Karpas-422 (cell line): ENCODE results near the gene HOXB3. TPM values are rescaled to one million over a fixed set of nuclear protein-coding genes. Genes with fewer than 3 reads are reported as not detected.

Experiments
- DNase-seq: peaks from one replicate; pipeline ENCODE4 v3.0.0-alpha.2; 2015
- H2AFZ ChIP-seq: fragments of 200-600 bp; sonication (generic); 2 replicates; pipeline ENCODE4 v1.6.1; 2014; ENCODE audit warnings: antibody characterized with exemption, low read length, mixed read lengths
- H3K27ac ChIP-seq: fragments of 200-600 bp; sonication (generic); 2 replicates; pipeline ENCODE4 v1.5.1; 2014; ENCODE audit warnings: mild to moderate bottlenecking, low read length, moderate library complexity
- H3K27me3 ChIP-seq: fragments of 200-600 bp; sonication (generic); 2 replicates; pipeline ENCODE4 v1.6.1; 2014; ENCODE audit warnings: low read length, mixed read lengths
- H3K36me3 ChIP-seq: fragments of 200-600 bp; sonication (generic); 2 replicates; pipeline ENCODE4 v1.6.1; 2014; ENCODE audit warnings: low read length, mixed read lengths; ENCODE audit not compliant: insufficient read depth
- H3K4me1 ChIP-seq: fragments of 200-600 bp; sonication (generic); 2 replicates; pipeline ENCODE4 v1.6.1; 2014; ENCODE audit warnings: mild to moderate bottlenecking, low read length, mixed read lengths
- H3K4me2 ChIP-seq: fragments of 200-600 bp; sonication (generic); 2 replicates; pipeline ENCODE4 v1.6.1; 2014; ENCODE audit warnings: low read length, low read depth, mild to moderate bottlenecking; ENCODE audit not compliant: poor library complexity, severe bottlenecking
- H3K4me3 ChIP-seq: fragments of 200-600 bp; sonication (generic); 2 replicates; pipeline ENCODE4 v1.5.1; 2014; ENCODE audit warnings: mild to moderate bottlenecking, antibody characterized with exemption, low read length, mixed read lengths
- H3K79me2 ChIP-seq: fragments of 200-600 bp; sonication (generic); 2 replicates; pipeline ENCODE4 v1.6.1; 2014; ENCODE audit warnings: mild to moderate bottlenecking, low read length, mixed read lengths
- H3K9ac ChIP-seq: fragments of 200-600 bp; sonication (generic); 2 replicates; pipeline ENCODE4 v1.6.0; 2014; ENCODE audit warnings: low read length
- H3K9me2 ChIP-seq: fragments of 200-600 bp; sonication (generic), shearing (Covaris generic); replicated peaks from 2 replicates; pipeline ENCODE4 v1.6.0; 2014; ENCODE audit warnings: mild to moderate bottlenecking, low read length, moderate library complexity; ENCODE audit not compliant: insufficient read depth
- H3K9me3 ChIP-seq: fragments of 300-700, 200-600 bp; sonication (generic); 2 replicates; pipeline ENCODE4 v1.6.1; 2014; ENCODE audit warnings: low read length, mixed read lengths
- H4K20me1 ChIP-seq: fragments of 200-600 bp; sonication (generic); 2 replicates; pipeline ENCODE4 v1.6.1; 2014; ENCODE audit warnings: mild to moderate bottlenecking, antibody characterized with exemption, low read length, low read depth; ENCODE audit not compliant: insufficient read depth
- total RNA-seq: library from RNA; depleted of rRNA; stranded (reverse); fragments of >200 nt; shearing (Covaris generic); gene quantifications from 2 replicates; pipeline ENCODE4 v1.2.3, GENCODE V29; 2014; ENCODE audit warnings: low replicate concordance

The HOXB3 gene
- total RNA-seq, 1 experiment from 2014 or later: 0.97 TPM

DNA sequence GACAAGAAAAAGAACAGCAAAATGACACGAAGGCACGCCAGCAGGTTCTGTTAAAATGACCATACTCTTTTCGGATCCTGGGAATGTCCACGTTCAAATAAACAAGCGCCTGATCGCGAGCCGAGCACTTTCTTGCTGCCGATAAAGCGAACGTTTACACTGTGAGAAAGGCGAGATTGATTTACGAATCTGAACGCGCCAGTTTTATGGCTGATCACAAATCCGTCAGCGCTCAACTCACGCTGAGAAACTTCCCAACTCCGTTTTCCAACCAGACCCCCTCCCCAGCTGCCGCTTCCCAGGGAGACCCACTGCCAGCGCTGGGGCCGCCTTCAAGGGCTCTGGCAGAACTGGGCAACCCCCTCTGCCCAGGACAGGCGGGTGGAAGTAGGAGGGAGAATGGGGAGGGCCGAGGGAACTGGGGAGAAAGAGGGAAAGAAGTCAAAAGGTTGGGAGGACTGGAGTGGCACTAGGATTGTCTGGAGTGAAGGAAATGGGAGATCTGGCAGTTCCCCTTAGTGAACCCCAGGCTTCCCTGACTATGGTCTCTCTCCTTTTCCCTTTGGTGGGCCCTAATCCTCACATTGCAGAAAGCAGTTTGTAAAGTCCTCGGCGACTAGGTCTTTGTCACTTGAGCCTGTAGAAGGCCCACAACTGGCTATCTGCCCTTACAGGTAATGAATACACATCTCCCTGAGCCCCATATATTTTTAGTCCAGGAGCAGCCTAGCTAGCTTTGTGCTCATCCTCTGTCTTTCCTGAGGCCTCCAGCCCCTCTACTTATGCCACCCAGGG, 18.8 kb downstream of the HOXB3 start:
- no peaks in the 10 kb centered on the region for H3K4me1 ChIP-seq
- H4K20me1 ChIP-seq: no peaks in the 10 kb centered on the region
- no peak overlapping the region for H2AFZ ChIP-seq
- no peaks in the 10 kb centered on the region for H3K79me2 ChIP-seq
- no peak overlapping the region for H3K4me3 ChIP-seq
- DNase-seq: no peak
- no peaks in the 10 kb centered on the region for H3K9me3 ChIP-seq
- no peaks in the 10 kb centered on the region for H3K36me3 ChIP-seq
- no peak overlapping the region for H3K9ac ChIP-seq
- no peaks in the 10 kb centered on the region for H3K27me3 ChIP-seq
- H3K27ac ChIP-seq: no peak overlapping the region
- H3K4me2 ChIP-seq: no peak overlapping the region
- no peaks in the 10 kb centered on the region for H3K9me2 ChIP-seq

DNA sequence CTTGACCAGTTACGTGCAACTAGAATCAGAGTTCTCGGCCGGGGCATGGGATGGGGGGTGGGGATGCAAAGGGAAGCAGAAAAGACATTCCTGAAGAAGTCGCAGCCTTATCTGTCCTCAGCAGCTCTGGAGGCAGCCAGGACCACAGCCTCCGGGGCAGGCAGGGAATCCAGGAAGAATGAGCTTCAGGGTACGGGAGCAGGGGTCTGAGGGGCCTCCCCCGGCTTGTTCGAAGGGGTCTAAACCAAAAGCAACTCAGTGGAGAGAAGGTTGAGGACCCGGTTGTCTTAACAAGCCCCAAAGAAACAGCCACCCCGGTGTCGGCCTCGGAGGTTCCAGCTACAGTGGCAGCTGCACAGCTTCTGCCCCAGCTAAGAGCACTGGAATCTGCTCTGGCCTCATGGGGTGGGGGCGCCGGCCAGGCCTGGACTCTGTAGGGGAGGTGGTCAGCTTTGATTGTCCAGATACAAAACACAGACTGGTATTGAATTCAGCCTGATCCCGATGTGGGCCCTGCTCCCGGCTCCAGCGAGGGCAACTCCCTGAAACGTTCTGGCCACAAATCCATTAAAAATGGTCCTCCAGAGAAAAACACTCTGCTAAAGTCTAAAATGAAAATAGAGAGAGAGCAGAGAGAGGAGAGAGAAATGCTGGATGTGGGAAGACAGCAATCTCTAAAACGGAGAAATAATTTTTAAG, 19.6 kb downstream of the HOXB3 start:
- no peaks in the 10 kb centered on the region for H3K4me1 ChIP-seq
- H3K9ac ChIP-seq: no peak overlapping the region
- no peak overlapping the region for H3K4me3 ChIP-seq
- no peak overlapping the region for H2AFZ ChIP-seq
- H3K27ac ChIP-seq: no peak overlapping the region
- H3K9me3 ChIP-seq: no peaks in the 10 kb centered on the region
- no peaks in the 10 kb centered on the region for H3K27me3 ChIP-seq
- no peak overlapping the region for H3K4me2 ChIP-seq
- DNase-seq: no peak
- no peaks in the 10 kb centered on the region for H4K20me1 ChIP-seq
- no peaks in the 10 kb centered on the region for H3K79me2 ChIP-seq
- no peaks in the 10 kb centered on the region for H3K36me3 ChIP-seq
- H3K9me2 ChIP-seq: no peaks in the 10 kb centered on the region

DNA sequence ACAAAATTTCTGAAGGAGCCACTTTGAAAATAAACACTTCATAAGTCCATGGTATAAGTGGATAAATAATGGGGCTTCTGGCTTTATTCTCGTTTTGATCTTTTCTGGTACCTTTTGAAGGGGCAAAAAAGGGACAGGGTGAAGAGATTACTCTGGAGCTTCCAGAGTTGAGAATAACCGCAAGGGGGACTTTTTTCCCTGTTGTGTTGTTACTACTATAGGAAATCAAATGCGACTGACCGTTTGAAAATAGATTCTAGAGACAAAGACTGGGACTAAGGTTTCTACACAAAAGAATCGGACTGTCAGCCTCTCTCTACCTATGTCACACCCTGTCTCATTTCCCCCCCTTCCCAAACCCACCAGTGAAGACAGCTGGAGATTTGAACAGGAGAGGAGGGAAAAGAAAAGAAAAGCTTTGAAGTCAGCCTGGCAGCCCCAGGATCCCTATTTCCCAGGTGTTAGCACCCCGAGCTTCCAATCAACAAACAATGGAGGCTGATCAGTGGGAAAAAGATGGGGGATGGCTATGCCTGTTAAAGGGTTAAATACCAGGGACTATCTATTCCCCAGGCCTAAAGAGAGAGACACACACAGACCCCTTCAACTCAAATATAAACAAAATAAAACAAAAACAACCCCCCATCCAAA, 20.2 kb downstream of the HOXB3 start:
- Histone ChIP-seq H3K79me2 (no peaks in the 10 kb centered on the region), H3K4me3 (no peak overlapping the region), H4K20me1 (no peaks in the 10 kb centered on the region), H3K9me2 (no peaks in the 10 kb centered on the region), H3K9ac (no peak overlapping the region), H3K27ac (no peak overlapping the region), H3K36me3 (no peaks in the 10 kb centered on the region), H3K27me3 (no peaks in the 10 kb centered on the region), H2AFZ (no peak overlapping the region), H3K9me3 (no peaks in the 10 kb centered on the region), H3K4me1 (no peaks in the 10 kb centered on the region), H3K4me2 (no peak overlapping the region)
- no peak for DNase-seq

DNA sequence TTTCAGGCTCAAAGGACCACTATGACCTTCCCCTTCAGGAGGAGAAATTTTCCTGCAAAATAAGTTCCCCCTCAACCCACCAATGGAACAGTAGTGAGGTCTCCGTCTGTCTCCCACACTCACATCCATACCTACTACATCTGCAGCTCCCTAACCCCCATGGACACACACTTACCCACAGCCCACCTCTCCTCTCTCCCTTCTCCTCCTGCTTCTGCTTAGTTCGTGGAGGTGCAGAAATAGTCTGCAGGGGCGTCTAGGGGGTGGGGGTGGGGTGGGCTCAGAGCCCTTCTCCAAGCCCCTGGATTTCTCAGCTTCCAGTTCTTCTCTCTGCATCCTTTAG, 20.8 kb downstream of the HOXB3 start:
- H3K9me2 ChIP-seq: no peaks in the 10 kb centered on the region
- no peaks in the 10 kb centered on the region for H3K4me1 ChIP-seq
- no peak overlapping the region for H3K4me2 ChIP-seq
- no peaks in the 10 kb centered on the region for H3K27me3 ChIP-seq
- H3K79me2 ChIP-seq: no peaks in the 10 kb centered on the region
- no peak for DNase-seq
- no peak overlapping the region for H2AFZ ChIP-seq
- H4K20me1 ChIP-seq: no peaks in the 10 kb centered on the region
- no peak overlapping the region for H3K4me3 ChIP-seq
- H3K36me3 ChIP-seq: no peaks in the 10 kb centered on the region
- no peaks in the 10 kb centered on the region for H3K9me3 ChIP-seq
- H3K9ac ChIP-seq: no peak overlapping the region
- no peak overlapping the region for H3K27ac ChIP-seq

DNA sequence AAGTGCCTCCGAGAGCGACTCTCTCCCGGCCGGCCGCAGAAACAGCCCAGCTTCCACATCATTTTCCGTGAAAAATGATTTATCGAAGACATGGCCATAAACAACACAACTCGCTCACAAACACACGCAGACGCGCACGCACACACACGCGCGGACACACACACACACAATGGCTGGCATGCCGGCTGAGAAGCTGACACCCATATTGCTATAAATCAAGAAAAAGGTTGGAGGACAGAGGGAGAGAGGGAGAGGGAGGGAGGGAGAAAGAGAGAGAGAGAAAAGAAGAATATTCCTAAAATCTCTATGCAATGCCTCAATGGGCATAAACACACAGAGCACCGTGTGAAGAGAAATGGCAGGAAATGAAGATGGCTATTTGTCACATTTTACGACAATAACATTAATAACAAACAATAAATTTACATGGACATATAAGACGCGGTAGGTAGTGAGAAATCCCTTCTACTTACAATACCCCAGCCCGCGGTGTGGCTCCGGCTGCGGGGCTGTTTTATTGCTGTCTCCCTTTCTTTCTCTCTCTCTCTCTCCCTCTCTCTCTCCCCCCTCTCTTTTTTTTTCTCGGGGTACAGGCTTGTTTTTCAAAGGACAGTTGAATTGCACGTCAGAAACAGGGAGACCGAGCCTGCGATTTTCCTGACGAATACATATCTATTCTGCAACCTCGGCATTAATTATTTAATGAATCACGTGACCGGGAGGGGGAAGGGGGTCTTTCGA, 21.4 kb downstream of the HOXB3 start:
- Histone ChIP-seq H3K79me2 (no peaks in the 10 kb centered on the region), H3K36me3 (no peaks in the 10 kb centered on the region), H3K27ac (no peak overlapping the region), H4K20me1 (no peaks in the 10 kb centered on the region), H3K27me3 (no peaks in the 10 kb centered on the region), H3K9me3 (no peaks in the 10 kb centered on the region), H3K9ac (no peak overlapping the region), H3K9me2 (no peaks in the 10 kb centered on the region), H3K4me1 (no peaks in the 10 kb centered on the region), H2AFZ (no peak overlapping the region), H3K4me3 (no peak overlapping the region), H3K4me2 (no peak overlapping the region)
- DNase-seq: no peak

DNA sequence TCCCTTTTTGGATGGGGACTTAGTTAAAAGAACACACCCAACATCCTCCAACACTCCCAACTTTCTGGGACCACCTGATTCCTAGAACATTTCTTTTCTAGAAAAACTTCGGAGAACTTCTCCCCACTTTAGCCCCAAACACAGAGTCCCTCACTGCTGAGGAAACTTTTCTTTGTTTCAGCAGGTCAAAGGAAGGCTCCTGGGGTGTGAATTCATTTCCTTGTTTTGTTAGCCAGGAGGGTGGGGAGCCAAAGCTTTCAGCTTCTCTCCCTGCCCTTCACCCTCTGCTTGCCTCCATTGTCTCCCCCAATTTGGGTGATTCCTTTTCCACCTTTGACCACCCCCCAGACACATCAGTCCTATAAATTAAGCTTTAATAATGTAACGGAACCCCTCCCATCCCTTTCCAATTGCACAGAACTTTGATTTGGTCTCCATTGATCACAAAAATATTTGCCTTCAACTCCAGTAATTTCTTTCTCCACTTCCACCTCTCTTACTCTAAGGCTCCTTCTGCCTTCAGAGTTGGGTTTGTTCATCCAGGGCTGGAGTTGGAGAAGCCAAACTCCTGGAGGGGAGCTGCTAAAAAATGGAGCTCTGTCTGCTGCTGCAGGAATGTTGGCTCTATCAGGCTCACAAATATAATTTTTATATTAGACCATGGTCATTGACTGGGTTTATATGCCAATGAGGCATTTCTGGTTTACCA, 22.2 kb downstream of the HOXB3 start:
- no peak overlapping the region for H2AFZ ChIP-seq
- no peak overlapping the region for H3K4me3 ChIP-seq
- no peaks in the 10 kb centered on the region for H3K4me1 ChIP-seq
- H3K9ac ChIP-seq: no peak overlapping the region
- no peak for DNase-seq
- H3K4me2 ChIP-seq: no peak overlapping the region
- no peaks in the 10 kb centered on the region for H4K20me1 ChIP-seq
- no peak overlapping the region for H3K27ac ChIP-seq
- no peaks in the 10 kb centered on the region for H3K79me2 ChIP-seq
- no peaks in the 10 kb centered on the region for H3K27me3 ChIP-seq
- no peaks in the 10 kb centered on the region for H3K36me3 ChIP-seq
- no peaks in the 10 kb centered on the region for H3K9me2 ChIP-seq
- H3K9me3 ChIP-seq: no peaks in the 10 kb centered on the region

GRCh38 chr17:48567209-48567608, 22.8 kb downstream of the HOXB3 start:
- Histone ChIP-seq H3K9ac (no peak overlapping the region), H2AFZ (no peak overlapping the region), H3K79me2 (no peaks in the 10 kb centered on the region), H3K36me3 (no peaks in the 10 kb centered on the region), H3K9me3 (no peaks in the 10 kb centered on the region), H3K27me3 (no peaks in the 10 kb centered on the region), H4K20me1 (no peaks in the 10 kb centered on the region), H3K9me2 (no peaks in the 10 kb centered on the region), H3K4me1 (no peaks in the 10 kb centered on the region), H3K27ac (no peak overlapping the region), H3K4me2 (no peak overlapping the region), H3K4me3 (no peak overlapping the region)
- no peak for DNase-seq
